ENCODE data around the gene TBX2.
A peak's percentile ranks its signal among the peaks of the same experiment; 100 is the strongest.

DNA sequence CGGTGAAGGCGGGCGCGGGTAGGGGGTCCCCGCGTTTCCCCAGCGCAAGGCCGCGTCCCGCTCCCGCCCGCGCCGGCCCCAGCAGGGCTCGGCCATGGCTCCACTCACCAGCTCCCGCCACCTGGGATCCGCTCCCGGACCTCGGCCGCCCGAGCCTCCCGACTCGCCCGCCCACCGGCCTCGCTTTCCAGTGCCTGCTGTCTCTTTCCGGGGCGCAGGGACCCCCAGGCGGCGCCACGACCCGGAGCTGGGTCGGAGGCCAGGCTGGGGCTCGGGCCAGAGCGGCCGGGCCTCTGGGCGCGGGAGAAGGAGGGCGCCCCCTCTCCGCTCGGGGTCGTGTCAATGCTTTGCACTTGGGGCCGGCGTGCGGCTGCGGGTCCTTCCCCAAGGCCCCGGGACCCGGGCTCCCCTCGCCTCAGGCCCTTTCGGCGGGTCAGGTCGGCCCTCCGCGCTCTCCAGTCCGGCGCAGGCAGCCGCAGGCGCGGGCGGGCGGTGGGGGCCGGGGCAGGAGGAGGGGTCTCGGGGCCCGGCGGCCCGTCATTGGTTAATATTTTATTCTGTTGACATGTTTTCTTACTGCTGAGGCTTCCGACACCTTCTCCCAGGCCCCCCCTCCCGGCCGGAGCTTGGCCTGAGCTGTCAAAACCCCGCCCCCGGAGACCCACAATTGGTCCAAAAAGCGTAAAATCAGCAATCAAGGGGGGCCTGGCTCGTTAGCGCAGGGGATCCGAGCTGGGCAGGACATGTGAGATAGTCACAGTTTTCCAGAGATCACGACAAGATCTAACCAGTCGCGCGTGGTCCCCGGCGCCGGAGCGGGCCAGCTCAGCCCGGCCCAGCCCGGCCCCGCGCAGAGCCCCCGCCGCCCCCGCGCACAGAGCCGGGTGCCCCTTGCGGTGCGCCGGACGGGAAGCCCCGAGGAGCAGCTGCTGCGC lies at the start of gene TBX2:
- TF ChIP-seq, protein P1, sequence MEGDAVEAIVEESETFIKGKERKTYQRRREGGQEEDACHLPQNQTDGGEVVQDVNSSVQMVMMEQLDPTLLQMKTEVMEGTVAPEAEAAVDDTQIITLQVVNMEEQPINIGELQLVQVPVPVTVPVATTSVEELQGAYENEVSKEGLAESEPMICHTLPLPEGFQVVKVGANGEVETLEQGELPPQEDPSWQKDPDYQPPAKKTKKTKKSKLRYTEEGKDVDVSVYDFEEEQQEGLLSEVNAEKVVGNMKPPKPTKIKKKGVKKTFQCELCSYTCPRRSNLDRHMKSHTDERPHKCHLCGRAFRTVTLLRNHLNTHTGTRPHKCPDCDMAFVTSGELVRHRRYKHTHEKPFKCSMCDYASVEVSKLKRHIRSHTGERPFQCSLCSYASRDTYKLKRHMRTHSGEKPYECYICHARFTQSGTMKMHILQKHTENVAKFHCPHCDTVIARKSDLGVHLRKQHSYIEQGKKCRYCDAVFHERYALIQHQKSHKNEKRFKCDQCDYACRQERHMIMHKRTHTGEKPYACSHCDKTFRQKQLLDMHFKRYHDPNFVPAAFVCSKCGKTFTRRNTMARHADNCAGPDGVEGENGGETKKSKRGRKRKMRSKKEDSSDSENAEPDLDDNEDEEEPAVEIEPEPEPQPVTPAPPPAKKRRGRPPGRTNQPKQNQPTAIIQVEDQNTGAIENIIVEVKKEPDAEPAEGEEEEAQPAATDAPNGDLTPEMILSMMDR (IDR thresholded peaks at IDR 0.05; ENCODE audit: poor library complexity), result no peak
- TF ChIP-seq EZH2 (IDR thresholded peaks at IDR 0.05; ENCODE audit: borderline replicate concordance), result peak; percentile 65
